OCI-LY3 (cell line): Measurements from ENCODE around the gene CHD2.

Experiments
- H2AFZ ChIP-seq: fragments of 200-600, 300-600 bp; shearing (Covaris generic); 2 replicates; pipeline ENCODE4 v1.6.0; 2014; ENCODE audit warnings: antibody characterized with exemption, low read depth, low read length
- H3K27ac ChIP-seq: fragments of 200-600, 300-600 bp; sonication (generic); 2 replicates; pipeline ENCODE4 v1.5.1; 2014; ENCODE audit warnings: mild to moderate bottlenecking, low read length, moderate library complexity, mixed read lengths
- H3K27me3 ChIP-seq: fragments of 200-600, 300-600 bp; sonication (generic); 2 replicates; pipeline ENCODE4 v1.6.1; 2014; ENCODE audit warnings: low read depth, low read length, mixed read lengths
- H3K36me3 ChIP-seq: fragments of 200-600, 300-600 bp; sonication (generic); replicated peaks from 2 replicates; pipeline ENCODE3; 2014; ENCODE audit warnings: low read depth, low read length, mixed read lengths
- H3K4me1 ChIP-seq: fragments of 300-600, 200-600 bp; sonication (generic); 2 replicates; pipeline ENCODE4 v1.6.1; 2014; ENCODE audit warnings: low read length, mixed read lengths
- H3K4me2 ChIP-seq: fragments of 200-600, 300-600 bp; sonication (generic); 2 replicates; pipeline ENCODE4 v1.6.1; 2014; ENCODE audit warnings: low read length, mixed read lengths
- H3K4me3 ChIP-seq: fragments of 300-600, 200-600 bp; sonication (generic); 2 replicates; pipeline ENCODE4 v1.5.1; 2014; ENCODE audit warnings: antibody characterized with exemption, mild to moderate bottlenecking, low read length, moderate library complexity
- H3K79me2 ChIP-seq: fragments of 300-600, 200-600 bp; shearing (Covaris generic); 2 replicates; pipeline ENCODE4 v1.6.1; 2014; ENCODE audit warnings: mild to moderate bottlenecking, low read length, mixed read lengths
- H3K9ac ChIP-seq: fragments of 300-600, 200-600 bp; shearing (Covaris generic); 2 replicates; pipeline ENCODE4 v1.6.0; 2014; ENCODE audit warnings: mild to moderate bottlenecking, low read length, moderate library complexity
- H3K9me3 ChIP-seq: fragments of 200-600, 300-600 bp; shearing (Covaris generic); 2 replicates; pipeline ENCODE4 v1.6.1; 2014; ENCODE audit warnings: low read length, mixed read lengths; ENCODE audit not compliant: insufficient read depth
- H4K20me1 ChIP-seq: fragments of 200-600, 300-600 bp; sonication (generic); 2 replicates; pipeline ENCODE4 v1.6.1; 2016; ENCODE audit warnings: low read length, mixed read lengths; ENCODE audit not compliant: insufficient read depth
- EZH2phosphoT487 ChIP-seq: fragments of 200-600 bp; shearing (Covaris generic); IDR thresholded peaks from 2 replicates; pipeline ENCODE4 v1.6.1; 2018; ENCODE audit warnings: antibody characterized with exemption, mixed run types, low read depth
- TF ChIP-seq, protein P1 (sequence below): fragments of 200-600, 300-600 bp; sonication (generic); IDR thresholded peaks from 2 replicates; pipeline ENCODE4 v1.5.1; 2014; ENCODE audit warnings: antibody characterized with exemption, low read length, low read depth

The CHD2 gene

DNA sequence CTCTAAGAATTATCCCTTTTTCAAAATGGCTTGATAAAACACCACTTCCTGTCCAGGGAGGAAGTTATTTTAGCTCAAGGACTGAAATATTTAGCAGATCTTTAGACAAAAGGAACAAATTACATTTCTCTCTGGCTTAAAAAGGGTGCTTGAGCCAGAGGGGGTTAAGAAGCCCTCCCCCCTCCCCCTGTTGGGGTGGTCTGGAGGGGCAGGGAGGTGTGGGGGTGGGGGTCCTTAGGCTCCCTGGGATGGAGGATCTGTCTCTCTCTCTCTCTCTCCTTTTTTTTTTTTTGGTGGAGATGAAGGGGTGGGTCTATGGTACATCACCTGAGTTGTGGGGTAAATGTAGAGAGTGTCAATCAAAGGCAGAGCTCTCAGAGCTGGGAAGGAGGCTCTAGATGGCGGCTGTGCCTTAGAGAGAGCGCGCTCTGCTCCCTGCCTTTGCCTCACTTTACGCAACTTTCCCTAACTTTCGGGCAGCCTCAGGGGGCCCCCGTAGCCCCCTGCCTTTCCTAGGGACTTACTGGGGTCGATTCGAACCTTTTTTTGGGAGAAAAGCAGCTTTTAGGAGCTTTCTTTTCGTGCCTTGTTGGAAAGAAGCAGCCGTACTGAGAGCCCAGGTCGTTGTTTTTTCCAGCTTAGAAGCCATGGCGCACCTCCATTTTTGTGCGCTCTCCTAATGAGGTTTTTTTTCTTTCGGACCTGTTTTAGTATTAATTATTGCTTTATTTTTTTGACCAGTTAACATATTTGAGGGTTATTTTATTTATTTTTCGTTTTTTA is at the start of gene CHD2:
Gene CHD2, plus strand, starts transcription at position 377 of the 783 bp plus-strand sequence. CDS start 914 bp downstream, outside the sequence.
- H3K9me3 ChIP-seq, result no peaks in the 10 kb centered on the region
- peaks cover 32% of the 10 kb centered on the region; the same call in 1 of the 2 replicates for H4K20me1 ChIP-seq
- peak within 1 kb of the TSS; percentile 87 for H3K4me2 ChIP-seq
- peaks cover 66% of the 10 kb centered on the region for H3K36me3 ChIP-seq
- peak within 1 kb of the TSS; percentile 94 for H3K27ac ChIP-seq
- H3K9ac ChIP-seq, result peak within 1 kb of the TSS; percentile 96
- H3K79me2 ChIP-seq, result peaks cover 99% of the 10 kb centered on the region
- peak within 1 kb of the TSS; percentile 89 for H3K4me3 ChIP-seq
- H2AFZ ChIP-seq, result no peak within 1 kb of the TSS
- H3K4me1 ChIP-seq, result peaks cover 18% of the 10 kb centered on the region
- no peaks in the 10 kb centered on the region for H3K27me3 ChIP-seq
- TF ChIP-seq, protein P1, sequence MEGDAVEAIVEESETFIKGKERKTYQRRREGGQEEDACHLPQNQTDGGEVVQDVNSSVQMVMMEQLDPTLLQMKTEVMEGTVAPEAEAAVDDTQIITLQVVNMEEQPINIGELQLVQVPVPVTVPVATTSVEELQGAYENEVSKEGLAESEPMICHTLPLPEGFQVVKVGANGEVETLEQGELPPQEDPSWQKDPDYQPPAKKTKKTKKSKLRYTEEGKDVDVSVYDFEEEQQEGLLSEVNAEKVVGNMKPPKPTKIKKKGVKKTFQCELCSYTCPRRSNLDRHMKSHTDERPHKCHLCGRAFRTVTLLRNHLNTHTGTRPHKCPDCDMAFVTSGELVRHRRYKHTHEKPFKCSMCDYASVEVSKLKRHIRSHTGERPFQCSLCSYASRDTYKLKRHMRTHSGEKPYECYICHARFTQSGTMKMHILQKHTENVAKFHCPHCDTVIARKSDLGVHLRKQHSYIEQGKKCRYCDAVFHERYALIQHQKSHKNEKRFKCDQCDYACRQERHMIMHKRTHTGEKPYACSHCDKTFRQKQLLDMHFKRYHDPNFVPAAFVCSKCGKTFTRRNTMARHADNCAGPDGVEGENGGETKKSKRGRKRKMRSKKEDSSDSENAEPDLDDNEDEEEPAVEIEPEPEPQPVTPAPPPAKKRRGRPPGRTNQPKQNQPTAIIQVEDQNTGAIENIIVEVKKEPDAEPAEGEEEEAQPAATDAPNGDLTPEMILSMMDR, result no peak
- TF ChIP-seq EZH2phosphoT487, result no peak

DNA sequence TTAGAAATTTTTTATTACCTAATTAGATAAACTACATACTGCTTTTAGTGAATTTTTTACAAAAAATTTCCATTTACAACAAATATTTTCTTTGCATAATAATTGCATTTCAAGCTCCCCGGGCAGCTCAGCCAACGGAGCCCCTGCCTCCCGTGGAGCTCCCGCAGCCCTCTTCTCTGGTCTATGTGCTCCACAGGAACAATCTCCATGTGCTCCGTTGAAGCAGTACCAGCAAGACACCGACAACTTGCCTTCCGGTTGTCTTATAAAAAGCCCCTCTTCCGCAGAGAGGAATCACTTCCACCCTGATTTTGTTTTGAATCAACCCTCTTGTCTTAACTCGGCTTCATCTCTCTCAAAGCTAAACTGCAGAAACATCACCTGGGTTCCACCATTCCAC is 46.9 kb upstream of the CHD2 start:
- H3K9ac ChIP-seq, result peak overlapping the region; percentile 34
- H3K27me3 ChIP-seq, result no peaks in the 10 kb centered on the region
- H3K4me3 ChIP-seq, result peak overlapping the region; percentile 43
- no peaks in the 10 kb centered on the region for H4K20me1 ChIP-seq
- H3K79me2 ChIP-seq, result no peaks in the 10 kb centered on the region
- TF ChIP-seq, protein P1, result no peak
- TF ChIP-seq EZH2phosphoT487, result no peak
- H3K4me1 ChIP-seq, result peaks cover 30% of the 10 kb centered on the region
- H3K36me3 ChIP-seq, result no peaks in the 10 kb centered on the region
- peak overlapping the region; percentile 20 for H3K27ac ChIP-seq
- peak overlapping the region; percentile 63 for H3K4me2 ChIP-seq
- H2AFZ ChIP-seq, result peak overlapping the region; percentile 76
- no peaks in the 10 kb centered on the region for H3K9me3 ChIP-seq

DNA sequence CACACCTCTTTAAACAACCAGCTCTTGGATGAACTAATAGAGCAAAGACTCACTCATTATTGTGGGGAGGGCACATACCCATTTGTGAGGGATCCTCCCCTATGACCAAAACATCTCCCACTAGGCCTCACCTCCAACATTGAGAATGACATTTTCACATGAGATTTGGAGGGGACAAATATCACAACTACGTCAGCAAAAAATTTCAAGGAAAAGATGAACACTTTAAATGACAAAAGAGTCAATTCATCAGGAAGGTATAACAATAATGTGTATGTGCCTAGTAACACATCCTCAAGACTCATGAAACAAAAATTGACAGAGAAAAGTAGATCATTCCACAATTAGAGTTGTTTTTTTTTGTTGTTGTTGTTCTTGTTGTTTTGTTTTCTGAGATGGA is 38.4 kb upstream of the CHD2 start:
- TF ChIP-seq, protein P1, result no peak
- no peak for TF ChIP-seq EZH2phosphoT487
- H3K27me3 ChIP-seq, result no peaks in the 10 kb centered on the region
- H3K36me3 ChIP-seq, result no peaks in the 10 kb centered on the region
- no peak overlapping the region for H3K9ac ChIP-seq
- no peaks in the 10 kb centered on the region for H3K79me2 ChIP-seq
- H2AFZ ChIP-seq, result no peak overlapping the region
- H3K4me1 ChIP-seq, result peaks cover 7% of the 10 kb centered on the region
- no peaks in the 10 kb centered on the region for H4K20me1 ChIP-seq
- H3K27ac ChIP-seq, result no peak overlapping the region
- 0 out of 2 replicates have a peak, but pooled peaks cover 6% of the 10 kb centered on the region for H3K9me3 ChIP-seq
- no peak overlapping the region for H3K4me2 ChIP-seq
- H3K4me3 ChIP-seq, result no peak overlapping the region

DNA sequence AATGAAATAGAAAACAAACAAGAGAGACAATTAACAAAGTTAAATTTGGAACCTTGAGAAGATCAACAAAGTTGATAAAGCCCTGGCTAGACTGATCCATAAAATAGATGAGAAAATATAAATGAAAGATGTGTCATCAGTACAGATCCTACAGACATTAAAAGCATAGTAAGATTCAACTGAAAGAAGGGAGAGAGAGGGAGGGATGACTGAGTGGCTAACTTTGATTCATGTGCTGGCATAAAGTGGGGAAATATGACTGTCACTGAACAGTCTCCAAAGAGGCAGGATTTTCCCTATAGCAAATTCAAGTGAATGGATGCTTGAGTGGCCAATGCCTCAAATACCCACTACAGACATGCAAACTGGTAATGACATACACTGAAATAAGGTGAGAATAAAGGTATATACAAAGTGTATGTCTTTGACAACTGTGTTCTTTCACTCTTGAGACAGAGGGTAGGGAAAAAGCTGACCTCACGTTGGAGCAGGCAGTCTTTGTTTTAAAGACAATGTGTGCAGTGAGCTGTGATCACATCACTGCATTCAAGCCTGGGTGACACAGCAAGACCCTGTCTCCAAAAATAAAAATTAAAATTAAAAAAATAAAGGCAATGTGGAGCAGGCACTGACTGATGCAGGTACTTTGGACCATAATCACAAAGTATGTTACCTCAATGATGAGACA is 35.9 kb upstream of the CHD2 start:
- H3K27me3 ChIP-seq, result no peaks in the 10 kb centered on the region
- H3K4me1 ChIP-seq, result peaks cover 3% of the 10 kb centered on the region
- H3K79me2 ChIP-seq, result no peaks in the 10 kb centered on the region
- TF ChIP-seq, protein P1, result no peak
- TF ChIP-seq EZH2phosphoT487, result no peak
- H3K4me2 ChIP-seq, result no peak overlapping the region
- H2AFZ ChIP-seq, result no peak overlapping the region
- H3K27ac ChIP-seq, result no peak overlapping the region
- no peaks in the 10 kb centered on the region for H3K36me3 ChIP-seq
- H3K4me3 ChIP-seq, result no peak overlapping the region
- no peak overlapping the region for H3K9ac ChIP-seq
- H3K9me3 ChIP-seq, result 0 out of 2 replicates have a peak, but pooled peaks cover 6% of the 10 kb centered on the region
- H4K20me1 ChIP-seq, result no peaks in the 10 kb centered on the region
